HG03039 (cell line): ENCODE results near the gene GFOD2.
"Not testable (repeated sequence)": the region's sequence is repeated elsewhere in the genome, so short reads cannot be mapped to it uniquely, and the experiment has no call there.

Source experiments
- ATAC-seq: cut with Tn5 transposase; IDR thresholded peaks from one replicate; pipeline ENCODE4 v1.9.1; 2021; ENCODE audit warnings: mild to moderate bottlenecking, moderate library complexity; ENCODE audit not compliant: unreplicated experiment

The GFOD2 gene, protein sequence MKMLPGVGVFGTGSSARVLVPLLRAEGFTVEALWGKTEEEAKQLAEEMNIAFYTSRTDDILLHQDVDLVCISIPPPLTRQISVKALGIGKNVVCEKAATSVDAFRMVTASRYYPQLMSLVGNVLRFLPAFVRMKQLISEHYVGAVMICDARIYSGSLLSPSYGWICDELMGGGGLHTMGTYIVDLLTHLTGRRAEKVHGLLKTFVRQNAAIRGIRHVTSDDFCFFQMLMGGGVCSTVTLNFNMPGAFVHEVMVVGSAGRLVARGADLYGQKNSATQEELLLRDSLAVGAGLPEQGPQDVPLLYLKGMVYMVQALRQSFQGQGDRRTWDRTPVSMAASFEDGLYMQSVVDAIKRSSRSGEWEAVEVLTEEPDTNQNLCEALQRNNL

GRCh38 chr16:67719048-67719777, at the start of gene GFOD2:
Gene GFOD2 (minus strand): TSS chr16:67719316. CDS start chr16:67685715, 33,601 bp downstream.
- ATAC-seq, result peak; percentile 80

- no peak for ATAC-seq
Measured at GRCh38 chr16:67767953-67768352, 48.8 kb upstream of the GFOD2 start.

GRCh38 chr16:67766291-67766690, 47.2 kb upstream of the GFOD2 start:
- ATAC-seq, result no peak

GRCh38 chr16:67764158-67764667, 45.1 kb upstream of the GFOD2 start:
- no peak for ATAC-seq

- ATAC-seq, result no peak
Measured at GRCh38 chr16:67763066-67763465, 44.0 kb upstream of the GFOD2 start.

DNA sequence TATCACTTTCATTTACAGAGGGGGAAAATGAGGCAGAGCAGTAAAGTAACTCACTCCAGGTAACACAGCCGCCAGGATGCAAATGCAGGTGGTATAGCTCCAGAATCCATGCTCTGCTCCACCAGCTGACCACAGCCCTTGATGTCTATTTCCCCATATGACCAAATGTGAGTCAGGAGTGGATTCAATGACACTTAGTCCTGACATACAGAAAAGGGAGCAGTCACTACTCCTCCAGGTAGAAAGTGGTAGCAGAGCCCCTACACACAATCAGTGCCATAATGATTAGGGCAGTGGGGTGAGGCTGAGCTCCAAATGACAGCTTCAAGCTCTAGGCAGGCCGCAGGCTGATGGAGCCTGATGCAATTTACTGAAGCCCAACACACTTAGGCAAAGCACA, 43.3 kb upstream of the GFOD2 start:
- ATAC-seq, result no peak

DNA sequence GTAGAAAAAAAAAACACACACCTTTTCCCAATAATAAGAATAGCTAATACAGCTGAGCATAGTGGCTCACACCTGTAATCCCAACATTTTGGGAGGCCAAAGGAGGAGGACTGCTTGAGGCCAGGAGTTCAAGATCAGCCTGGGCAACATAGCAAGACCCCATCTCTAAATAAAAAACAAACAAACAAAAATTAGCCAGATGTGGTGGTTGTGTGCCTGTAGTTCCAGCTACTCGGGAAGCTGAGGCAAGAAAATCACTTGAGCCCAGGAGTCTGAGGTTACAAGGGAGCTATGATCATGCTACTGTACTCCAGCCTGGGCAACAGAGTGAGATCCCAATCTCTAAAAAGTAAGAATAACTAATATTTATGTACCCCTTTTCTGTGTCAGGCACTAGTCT, 42.8 kb upstream of the GFOD2 start:
- no peak for ATAC-seq

- ATAC-seq, result no peak
Measured at GRCh38 chr16:67760956-67761230, 41.8 kb upstream of the GFOD2 start.

DNA sequence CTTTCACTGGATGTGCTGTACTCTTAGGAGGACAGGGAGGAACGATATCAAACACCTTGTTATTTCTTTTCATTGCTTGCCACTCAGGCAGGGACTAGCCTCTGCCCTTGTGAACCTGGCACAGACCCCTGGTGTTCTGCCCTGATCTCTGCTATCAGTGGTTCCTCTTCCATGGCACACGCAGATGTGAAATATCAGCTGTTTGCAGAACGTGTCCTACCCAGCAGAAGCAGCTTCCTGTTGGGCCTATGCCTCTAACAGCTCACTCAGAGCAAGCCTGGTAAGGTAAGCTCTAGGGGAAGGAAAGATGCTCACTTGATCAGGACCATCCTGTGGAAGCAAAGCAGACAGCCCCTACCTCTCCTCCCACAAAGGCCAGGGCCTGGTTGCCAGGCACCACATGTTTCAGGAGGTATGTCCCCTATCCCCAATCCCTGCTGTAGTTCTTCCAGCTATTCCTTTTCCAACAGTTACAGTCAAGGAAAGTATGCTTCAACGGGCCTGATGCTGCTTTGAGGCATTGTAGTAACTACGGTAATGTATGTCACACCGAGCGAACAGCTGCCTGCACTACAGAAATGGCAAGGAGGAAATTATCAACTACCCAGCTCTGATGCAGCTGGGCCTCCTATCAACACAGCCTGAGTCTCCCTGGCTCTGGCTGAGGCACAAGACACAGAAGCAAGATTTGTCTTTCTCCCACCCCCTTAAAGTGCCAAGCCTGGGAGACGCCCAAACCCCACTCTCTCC, 41.3 kb upstream of the GFOD2 start:
- no peak for ATAC-seq

GRCh38 chr16:67758966-67759365, 39.9 kb upstream of the GFOD2 start:
- no peak for ATAC-seq

GRCh38 chr16:67758006-67758405, 38.9 kb upstream of the GFOD2 start:
- no peak for ATAC-seq

DNA sequence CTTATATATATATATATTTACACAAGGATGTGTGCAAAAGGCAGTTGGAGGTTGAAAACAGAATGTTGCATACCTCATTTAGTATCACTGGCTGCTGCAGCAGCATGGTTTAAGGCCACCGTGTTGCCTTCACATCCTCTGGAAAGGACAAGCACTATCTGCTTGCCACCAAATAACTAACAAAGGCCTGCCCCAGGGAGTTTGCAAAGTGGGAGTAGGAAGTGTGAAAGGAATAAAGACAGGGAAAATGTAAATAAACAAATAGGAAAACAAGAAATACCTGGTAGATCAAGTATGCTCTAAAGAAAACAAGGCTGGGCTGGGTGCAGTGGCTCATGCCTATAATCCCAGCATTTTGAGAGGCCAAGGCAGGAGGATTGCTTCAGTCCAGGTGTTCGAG, 33.5 kb upstream of the GFOD2 start:
- ATAC-seq, result no peak

DNA sequence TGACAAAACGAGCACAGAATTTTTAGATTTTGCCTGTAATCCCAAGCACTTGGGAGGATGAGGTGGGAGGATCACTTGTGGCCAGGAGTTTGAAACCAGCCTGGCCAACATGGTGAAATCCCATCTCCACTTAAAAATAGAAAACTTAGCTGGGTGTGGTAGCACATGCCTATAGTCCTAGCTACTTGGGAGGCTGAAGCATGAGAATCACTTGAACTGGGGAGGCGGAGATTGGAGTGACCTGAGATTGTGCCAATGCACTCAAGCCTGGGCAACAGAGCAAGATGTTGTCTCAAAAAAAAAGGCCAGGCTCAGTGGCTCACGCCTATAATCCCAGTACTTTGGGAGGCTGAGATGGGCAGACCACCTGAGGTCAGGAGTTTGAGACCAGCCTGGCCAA, 32.2 kb upstream of the GFOD2 start:
- ATAC-seq, result not testable (repeated sequence)

GRCh38 chr16:67750466-67750865, 31.4 kb upstream of the GFOD2 start:
- no peak for ATAC-seq

DNA sequence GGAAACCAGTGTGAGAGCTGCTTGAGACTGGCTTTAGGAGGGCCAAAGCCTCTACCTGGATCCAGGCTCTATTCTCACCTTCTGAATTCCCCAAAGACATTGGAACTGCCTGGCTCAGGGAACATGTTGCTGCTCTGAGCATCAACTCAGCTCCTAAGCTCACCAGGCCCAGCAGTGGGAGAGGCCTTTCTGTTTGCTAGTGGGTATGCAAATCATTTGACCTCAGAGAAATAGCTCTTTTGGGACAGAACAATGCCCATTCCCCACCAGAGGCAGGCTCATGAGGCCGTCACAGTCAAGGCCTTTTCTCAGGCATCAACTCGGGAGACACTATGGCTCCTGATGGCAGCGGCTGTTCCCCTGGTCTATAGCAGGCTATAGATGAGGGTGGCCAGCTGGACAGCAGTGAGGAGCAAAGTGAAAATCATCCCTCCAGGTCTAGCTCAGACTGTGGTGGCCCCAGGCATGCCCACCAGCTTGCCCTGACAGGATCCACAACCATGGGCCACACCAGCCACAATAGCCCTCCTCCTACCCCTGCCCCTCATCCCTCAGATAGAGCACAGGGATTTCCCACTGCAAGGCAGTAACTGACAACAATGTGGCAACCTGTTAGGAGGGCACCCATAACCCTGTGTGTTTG, 30.4 kb upstream of the GFOD2 start:
- ATAC-seq, result no peak

GRCh38 chr16:67748834-67749233, 29.7 kb upstream of the GFOD2 start:
- ATAC-seq, result no peak

DNA sequence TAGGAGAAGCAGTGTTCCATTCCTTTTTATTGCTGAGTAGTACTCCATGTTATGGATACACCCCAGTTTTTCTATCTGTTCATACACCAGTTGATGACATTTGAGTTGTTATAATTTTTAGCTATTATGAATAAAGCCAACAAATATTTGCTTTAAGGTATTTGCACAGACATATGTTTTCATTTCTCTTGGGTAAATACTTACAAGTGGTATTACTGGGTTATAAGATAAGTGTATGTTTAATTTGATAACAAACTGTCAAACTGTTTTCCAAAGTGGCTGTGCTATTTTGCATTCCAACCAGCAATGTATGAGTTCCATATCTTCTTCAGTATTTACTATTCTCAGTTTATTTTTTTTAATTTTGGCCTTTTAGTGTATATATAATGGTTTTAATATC, 27.7 kb upstream of the GFOD2 start:
- no peak for ATAC-seq

DNA sequence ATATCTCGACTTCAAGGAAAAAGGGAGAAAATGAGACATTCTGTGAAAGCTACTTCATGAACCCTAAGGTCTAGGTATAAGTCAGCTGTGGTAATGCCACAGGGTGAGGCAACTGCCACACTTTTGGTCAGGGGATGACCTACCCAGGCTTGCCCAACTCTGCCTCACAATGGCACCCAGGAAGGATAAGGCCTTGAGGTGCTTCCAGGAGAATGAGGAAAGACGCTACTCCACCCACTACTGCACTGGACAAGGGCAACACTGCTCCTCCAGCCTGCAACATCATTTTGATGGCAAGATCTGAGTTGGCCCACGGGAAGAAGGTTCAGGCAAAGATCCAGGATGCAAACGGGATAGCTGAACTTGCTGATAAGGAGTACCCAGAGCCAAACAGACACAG, 22.0 kb upstream of the GFOD2 start:
- no peak for ATAC-seq

DNA sequence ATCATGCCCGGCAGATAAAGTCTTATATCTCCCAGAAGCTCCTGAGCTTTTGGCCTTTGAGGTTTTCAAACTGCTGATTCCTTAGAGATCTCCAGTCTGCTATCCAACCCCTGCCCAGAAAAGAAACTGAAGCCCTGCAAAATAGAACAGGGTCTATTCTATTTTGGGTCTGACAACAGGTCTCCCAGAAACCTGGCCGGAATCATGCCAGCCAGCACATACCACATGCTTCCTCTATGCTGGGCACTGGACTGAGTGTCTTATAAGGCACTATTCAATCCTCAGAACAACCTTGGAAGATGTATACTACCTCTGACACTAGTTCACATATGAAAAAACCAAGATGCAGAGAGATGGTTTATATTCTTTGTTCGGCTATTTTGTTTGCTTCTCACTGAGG, 21.3 kb upstream of the GFOD2 start:
- ATAC-seq, result no peak

DNA sequence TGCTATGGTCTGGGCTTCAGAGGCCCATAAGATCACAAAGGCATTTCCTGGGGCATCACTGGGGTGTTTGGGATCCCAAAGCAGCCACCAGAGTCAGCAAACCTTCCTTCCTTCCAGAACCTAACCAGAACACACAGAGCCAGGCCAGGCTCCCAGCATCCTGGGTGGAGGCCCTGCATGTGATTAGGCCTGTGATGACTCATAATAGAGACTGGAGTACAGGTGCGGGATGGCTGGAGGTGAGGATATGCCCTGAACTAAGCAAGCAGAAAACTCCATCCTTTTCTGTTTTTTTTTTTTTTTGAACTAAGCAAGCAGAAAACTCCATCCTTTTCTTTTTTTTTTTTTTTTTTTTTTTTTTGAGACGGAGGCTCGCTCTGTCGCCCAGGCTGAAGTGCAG, 17.7 kb upstream of the GFOD2 start:
- ATAC-seq, result no peak

- no peak for ATAC-seq
Measured at GRCh38 chr16:67734731-67735201, 15.7 kb upstream of the GFOD2 start.
